Activated CD8-positive, alpha-beta T cell treated with anti-CD3 and anti-CD28 coated beads, Interleukin-2, amount 10 ng/mL, durations not matched to agents 7 days and 5 days (primary cell): ENCODE data around the gene CUBN. TPM values are rescaled to one million over a fixed set of nuclear protein-coding genes. Genes with fewer than 3 reads are reported as not detected.

Source experiments
- ATAC-seq: fragments of 150-1000 bp; cut with Tn5 transposase; one replicate; pipeline ENCODE4 v1.10.0; 2021; ENCODE audit warnings: moderate library complexity
- CTCF ChIA-PET: fragments of 350-600 bp; sonication (Branson Sonifier 250); formaldehyde crosslinking; loops from one replicate; lab custom pipeline; 2021; ENCODE audit warnings: antibody characterized with exemption; lab: Charles Lee
- POLR2A ChIA-PET: fragments of 350-600 bp; sonication (Branson Sonifier 250); formaldehyde crosslinking; loops from one replicate; lab custom pipeline; 2021; ENCODE audit warnings: antibody characterized with exemption; lab: Charles Lee
- DNase-seq: peaks from one replicate; pipeline ENCODE4 v3.0.0-alpha.2; 2020
- H3K27ac Mint-ChIP-seq: one replicate; pipeline ENCODE4 v1.8.0; 2021; ENCODE audit warnings: mild to moderate bottlenecking, mixed read lengths
- H3K27me3 Mint-ChIP-seq: one replicate; pipeline ENCODE4 v1.8.0; 2021; ENCODE audit warnings: low read depth, mixed read lengths
- H3K36me3 Mint-ChIP-seq: one replicate; pipeline ENCODE4 v1.8.0; 2021; ENCODE audit warnings: low read depth, mixed read lengths
- H3K4me1 Mint-ChIP-seq: one replicate; pipeline ENCODE4 v1.8.0; 2021; ENCODE audit warnings: low read depth, mixed read lengths
- H3K4me3 Mint-ChIP-seq: one replicate; pipeline ENCODE4 v1.8.0; 2021; ENCODE audit warnings: mild to moderate bottlenecking, mixed read lengths
- H3K9me3 Mint-ChIP-seq: one replicate; pipeline ENCODE4 v1.8.0; 2022; ENCODE audit warnings: mixed read lengths; ENCODE audit not compliant: insufficient read depth
- total RNA-seq, 2 experiments: library from RNA; stranded (reverse); gene quantifications; one replicate each; pipeline ENCODE4 v1.2.3, GENCODE V29; 2021

CUBN gene
- total RNA-seq, 2 experiments from 2014 or later: 0.68 to 1.2 TPM

DNA sequence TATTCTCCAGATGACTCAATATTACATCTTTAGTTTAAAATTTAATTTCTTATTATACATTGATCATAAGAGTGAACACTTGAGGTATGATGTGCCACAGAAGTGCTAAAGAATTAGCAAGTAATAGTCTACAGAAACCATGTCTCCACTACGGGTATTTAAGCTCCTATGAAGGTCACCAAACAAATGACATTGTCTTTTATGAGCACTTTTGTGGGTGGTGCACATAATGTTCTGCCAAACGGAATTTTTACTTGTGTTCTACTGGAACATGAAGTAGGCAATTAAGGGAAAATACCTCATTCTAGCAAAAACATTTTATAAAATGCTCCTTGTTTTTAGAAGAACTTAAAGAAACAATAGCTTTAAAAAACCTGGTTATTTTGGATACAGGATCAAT, 27.4 kb upstream of the CUBN start:
- no peak overlapping the region for H3K27ac Mint-ChIP-seq
- no peak for ATAC-seq
- POLR2A ChIA-PET: no interaction called here

GRCh38 chr10:17155826-17156225, 26.2 kb upstream of the CUBN start:
- H3K4me3 Mint-ChIP-seq: no peak overlapping the region
- peaks cover 8% of the 10 kb centered on the region for H3K36me3 Mint-ChIP-seq
- peaks cover 3% of the 10 kb centered on the region for H3K4me1 Mint-ChIP-seq
- no peak for DNase-seq
- no peak overlapping the region for H3K27ac Mint-ChIP-seq
- CTCF ChIA-PET: no interaction called here
- H3K9me3 Mint-ChIP-seq: no peaks in the 10 kb centered on the region
- POLR2A ChIA-PET: no interaction called here
- H3K27me3 Mint-ChIP-seq: no peaks in the 10 kb centered on the region
- ATAC-seq: no peak

More for the DNA sequence above, 27.4 kb upstream of the CUBN start:
- CTCF ChIA-PET: interaction anchor here (1.0 kb wide), 1 partner anchor 22 kb away, joined by 3 read pairs; no protein-coding TSS in a partner anchor
- H3K4me1 Mint-ChIP-seq: peaks cover 3% of the 10 kb centered on the region
- no peak overlapping the region for H3K4me3 Mint-ChIP-seq
- DNase-seq: no peak
- no peaks in the 10 kb centered on the region for H3K9me3 Mint-ChIP-seq
- peaks cover 8% of the 10 kb centered on the region for H3K36me3 Mint-ChIP-seq
- no peaks in the 10 kb centered on the region for H3K27me3 Mint-ChIP-seq

DNA sequence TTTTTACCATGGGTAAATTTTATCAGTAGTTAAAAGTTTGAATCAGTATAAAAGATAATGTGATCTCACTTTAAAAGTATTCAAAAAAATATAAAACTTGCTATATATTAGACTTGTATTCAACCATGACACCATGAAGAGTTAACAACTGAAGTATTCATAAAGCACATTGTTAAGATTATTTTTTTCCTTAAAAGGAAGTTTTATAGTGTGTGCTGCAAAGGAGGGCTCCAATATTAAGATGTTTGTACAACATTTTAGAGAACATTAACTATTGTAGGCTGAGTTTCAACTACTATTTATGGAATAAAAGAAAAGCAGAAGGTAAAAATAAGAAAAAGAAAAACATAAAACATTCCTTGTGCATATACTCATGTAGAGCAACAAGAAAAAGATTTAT, 24.5 kb upstream of the CUBN start:
- H3K27me3 Mint-ChIP-seq: no peaks in the 10 kb centered on the region
- H3K36me3 Mint-ChIP-seq: peaks cover 10% of the 10 kb centered on the region
- ChIA-PET POLR2A (no interaction called here), CTCF (no interaction called here)
- ATAC-seq (no peak), DNase-seq (no peak)
- H3K4me3 Mint-ChIP-seq: no peak overlapping the region
- peaks cover 3% of the 10 kb centered on the region for H3K4me1 Mint-ChIP-seq
- H3K9me3 Mint-ChIP-seq: no peaks in the 10 kb centered on the region
- H3K27ac Mint-ChIP-seq: no peak overlapping the region

DNA sequence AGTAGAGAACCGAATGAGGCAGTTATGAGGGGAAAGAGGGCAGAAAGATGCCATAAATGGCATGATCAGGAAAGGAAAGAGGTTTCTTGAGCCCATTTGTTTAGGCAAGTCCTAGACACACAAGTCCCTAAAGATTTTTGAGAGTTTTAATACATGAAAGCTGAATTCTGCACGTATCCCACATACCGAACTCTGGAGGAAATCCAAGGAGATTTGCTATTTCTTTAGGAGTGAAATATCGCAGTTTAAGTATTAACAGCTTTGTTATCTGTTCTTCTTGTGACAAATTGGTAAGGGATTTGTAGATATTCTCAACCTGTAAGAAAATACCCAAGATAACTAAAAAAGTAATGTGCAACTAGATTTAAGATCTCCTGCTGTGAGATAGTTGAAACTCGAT, 23.7 kb upstream of the CUBN start:
- CTCF ChIA-PET: interaction anchor here (1.2 kb wide), 1 partner anchor 16 kb away, joined by 3 read pairs; no protein-coding TSS in a partner anchor

GRCh38 chr10:17151716-17152115, 22.1 kb upstream of the CUBN start:
- H3K4me3 Mint-ChIP-seq: no peak overlapping the region
- POLR2A ChIA-PET: no interaction called here

More for the DNA sequence above, 23.7 kb upstream of the CUBN start:
- no peaks in the 10 kb centered on the region for H3K27me3 Mint-ChIP-seq
- POLR2A ChIA-PET: no interaction called here
- H3K36me3 Mint-ChIP-seq: peaks cover 10% of the 10 kb centered on the region
- H3K4me1 Mint-ChIP-seq: peaks cover 3% of the 10 kb centered on the region
- H3K4me3 Mint-ChIP-seq: no peak overlapping the region
- no peak overlapping the region for H3K27ac Mint-ChIP-seq
- DNase-seq: no peak
- no peaks in the 10 kb centered on the region for H3K9me3 Mint-ChIP-seq
- ATAC-seq: no peak

GRCh38 chr10:17147884-17148489, 18.4 kb upstream of the CUBN start:
- no peak overlapping the region for H3K27ac Mint-ChIP-seq
- ChIA-PET CTCF (interaction anchor here (0.7 kb wide), 1 partner anchor 26 kb away, joined by 3 read pairs; no protein-coding TSS in a partner anchor), POLR2A (no interaction called here)
- H3K9me3 Mint-ChIP-seq: peaks cover 6% of the 10 kb centered on the region
- DNase-seq (no peak), ATAC-seq (no peak)
- no peaks in the 10 kb centered on the region for H3K27me3 Mint-ChIP-seq
- H3K4me1 Mint-ChIP-seq: peaks cover 14% of the 10 kb centered on the region
- H3K4me3 Mint-ChIP-seq: no peak overlapping the region
- H3K36me3 Mint-ChIP-seq: peaks cover 11% of the 10 kb centered on the region

More at GRCh38 chr10:17151716-17152115, 22.1 kb upstream of the CUBN start:
- ATAC-seq (no peak), DNase-seq (no peak)
- Mint-ChIP-seq H3K27ac (no peak overlapping the region), H3K36me3 (peaks cover 14% of the 10 kb centered on the region), H3K9me3 (no peaks in the 10 kb centered on the region), H3K27me3 (no peaks in the 10 kb centered on the region), H3K4me1 (peaks cover 3% of the 10 kb centered on the region)
- CTCF ChIA-PET: interaction anchor here (1.2 kb wide), 2 partner anchors 9 to 1732 kb away, joined by 3 to 4 read pairs; no protein-coding TSS in a partner anchor

- no peak overlapping the region for H3K27ac Mint-ChIP-seq
- POLR2A ChIA-PET: no interaction called here
- H3K9me3 Mint-ChIP-seq: peaks cover 6% of the 10 kb centered on the region
- DNase-seq: no peak
- H3K4me3 Mint-ChIP-seq: no peak overlapping the region
- no peaks in the 10 kb centered on the region for H3K27me3 Mint-ChIP-seq
- ATAC-seq: no peak
- peaks cover 9% of the 10 kb centered on the region for H3K36me3 Mint-ChIP-seq
- CTCF ChIA-PET: no interaction called here
- H3K4me1 Mint-ChIP-seq: peaks cover 15% of the 10 kb centered on the region
Measured at GRCh38 chr10:17146892-17147291, 17.3 kb upstream of the CUBN start.

GRCh38 chr10:17145239-17145638, 15.6 kb upstream of the CUBN start:
- peaks cover 11% of the 10 kb centered on the region for H3K36me3 Mint-ChIP-seq
- peak overlapping the region; percentile 28 for H3K27ac Mint-ChIP-seq
- no peaks in the 10 kb centered on the region for H3K27me3 Mint-ChIP-seq
- peaks cover 10% of the 10 kb centered on the region for H3K9me3 Mint-ChIP-seq
- ATAC-seq (no peak), DNase-seq (no peak)
- H3K4me1 Mint-ChIP-seq: peaks cover 20% of the 10 kb centered on the region
- POLR2A ChIA-PET: no interaction called here
- CTCF ChIA-PET: interaction anchor here (0.9 to 1.1 kb wide), 3 partner anchors 17 to 38 kb away, joined by 3 to 4 read pairs (median 3); no protein-coding TSS in a partner anchor
- H3K4me3 Mint-ChIP-seq: no peak overlapping the region

- Mint-ChIP-seq H3K27ac (peak overlapping the region; percentile 28), H3K9me3 (peaks cover 10% of the 10 kb centered on the region), H3K4me3 (no peak overlapping the region), H3K36me3 (peaks cover 11% of the 10 kb centered on the region), H3K4me1 (peaks cover 20% of the 10 kb centered on the region), H3K27me3 (no peaks in the 10 kb centered on the region)
- ChIA-PET POLR2A (interaction anchor here (1.4 kb wide), 1 partner anchor 85 kb away, joined by 8 read pairs; no protein-coding TSS in a partner anchor), CTCF (interaction anchor here (0.9 to 1.1 kb wide), 3 partner anchors 18 to 39 kb away, joined by 3 to 4 read pairs (median 3); no protein-coding TSS in a partner anchor)
- DNase-seq: peak; percentile 42
- ATAC-seq: peak; percentile 68
Measured at GRCh38 chr10:17144757-17145156, 15.1 kb upstream of the CUBN start.

DNA sequence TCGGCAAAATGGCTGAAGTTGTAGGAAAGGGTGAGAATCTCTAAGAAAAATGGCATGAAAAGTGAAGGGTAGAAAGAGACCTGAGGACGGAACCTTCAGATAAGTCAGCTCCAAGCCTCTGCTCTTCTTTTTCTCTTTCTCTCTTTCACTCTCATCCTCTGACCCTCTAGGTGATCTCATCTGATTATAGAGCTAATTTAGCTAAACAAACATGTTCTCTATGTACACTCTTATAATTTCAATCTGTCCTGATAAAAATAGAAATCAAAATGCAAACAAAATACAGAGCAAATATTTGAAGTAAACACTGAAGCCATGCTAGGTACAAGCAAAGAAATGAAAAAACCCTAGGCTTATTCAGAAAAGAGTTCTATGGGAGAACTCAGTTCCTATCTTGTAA, 14.4 kb upstream of the CUBN start:
- ATAC-seq: no peak
- CTCF ChIA-PET: interaction anchor here (1.0 to 1.4 kb wide), 3 partner anchors 13 to 56 kb away, joined by 3 to 4 read pairs (median 4); no protein-coding TSS in a partner anchor
- Mint-ChIP-seq H3K9me3 (peaks cover 10% of the 10 kb centered on the region), H3K27me3 (no peaks in the 10 kb centered on the region), H3K36me3 (peaks cover 11% of the 10 kb centered on the region), H3K4me3 (no peak overlapping the region), H3K27ac (no peak overlapping the region), H3K4me1 (peaks cover 20% of the 10 kb centered on the region)
- DNase-seq: no peak
- POLR2A ChIA-PET: interaction anchor here (1.4 kb wide), 1 partner anchor 86 kb away, joined by 8 read pairs; no protein-coding TSS in a partner anchor

- POLR2A ChIA-PET: no interaction called here
- CTCF ChIA-PET: interaction anchor here (0.6 to 1.4 kb wide), 4 partner anchors 9 to 86 kb away, joined by 3 to 4 read pairs (median 4); no protein-coding TSS in a partner anchor
- no peak for DNase-seq
- no peak for ATAC-seq
- H3K4me1 Mint-ChIP-seq: peaks cover 20% of the 10 kb centered on the region
- no peak overlapping the region for H3K4me3 Mint-ChIP-seq
- H3K27me3 Mint-ChIP-seq: no peaks in the 10 kb centered on the region
- no peak overlapping the region for H3K27ac Mint-ChIP-seq
- H3K36me3 Mint-ChIP-seq: peaks cover 11% of the 10 kb centered on the region
- H3K9me3 Mint-ChIP-seq: peaks cover 10% of the 10 kb centered on the region
Measured at GRCh38 chr10:17143055-17143690, 13.6 kb upstream of the CUBN start.
